Brain pericyte (primary cell): ENCODE results near the gene PLXDC2.

Experiments used
- DNase-seq: peaks from one replicate; pipeline ENCODE4 v3.0.0-alpha.2; 2012; ENCODE audit warnings: low read depth, low spot score

The PLXDC2 gene

GRCh38 chr10:20271490-20271889 lies 455.3 kb downstream of the PLXDC2 start:
- DNase-seq, result no peak

GRCh38 chr10:20272608-20273007 lies 456.4 kb downstream of the PLXDC2 start:
- DNase-seq, result no peak

- DNase-seq, result no peak
Observed at GRCh38 chr10:20274571-20274970, 458.3 kb downstream of the PLXDC2 start.

GRCh38 chr10:20276127-20276979 lies 460.1 kb downstream of the PLXDC2 start:
- no peak for DNase-seq

- DNase-seq, result no peak
Observed at GRCh38 chr10:20277820-20278219, 461.6 kb downstream of the PLXDC2 start.

GRCh38 chr10:20281579-20281978 lies 465.3 kb downstream of the PLXDC2 start:
- no peak for DNase-seq

GRCh38 chr10:20287586-20287985 lies 471.4 kb downstream of the PLXDC2 start:
- DNase-seq, result no peak

GRCh38 chr10:20288060-20288459 lies 471.8 kb downstream of the PLXDC2 start:
- no peak for DNase-seq

GRCh38 chr10:20289070-20289828 lies 473.0 kb downstream of the PLXDC2 start:
- DNase-seq, result no peak

GRCh38 chr10:20298417-20298816 lies 482.2 kb downstream of the PLXDC2 start:
- no peak for DNase-seq

GRCh38 chr10:20299034-20299736 lies 483.0 kb downstream of the PLXDC2 start:
- DNase-seq, result no peak

GRCh38 chr10:20300735-20301134 lies 484.5 kb downstream of the PLXDC2 start:
- DNase-seq, result no peak

GRCh38 chr10:20302033-20302432 lies 485.8 kb downstream of the PLXDC2 start:
- DNase-seq, result no peak

- no peak for DNase-seq
Observed at GRCh38 chr10:20303453-20304152, 487.4 kb downstream of the PLXDC2 start.

- DNase-seq, result no peak
Observed at GRCh38 chr10:20313665-20314064, 497.4 kb downstream of the PLXDC2 start.

- DNase-seq, result no peak
Observed at GRCh38 chr10:20314431-20314830, 498.2 kb downstream of the PLXDC2 start.

GRCh38 chr10:20327954-20328353 lies 511.7 kb downstream of the PLXDC2 start:
- DNase-seq, result no peak

- DNase-seq, result no peak
Observed at GRCh38 chr10:20330246-20330645, 514.0 kb downstream of the PLXDC2 start.

- DNase-seq, result no peak
Observed at GRCh38 chr10:20334559-20334958, 518.3 kb downstream of the PLXDC2 start.
